SW480 (cell line): ENCODE results near the gene ELMO3.
A peak's percentile ranks its signal among the peaks of the same experiment; 100 is the strongest.

ENCODE experiments used
- DNase-seq: peaks from one replicate; pipeline ENCODE4 v3.0.0-alpha.2; 2016; ENCODE audit warnings: low spot score

The ELMO3 gene, protein sequence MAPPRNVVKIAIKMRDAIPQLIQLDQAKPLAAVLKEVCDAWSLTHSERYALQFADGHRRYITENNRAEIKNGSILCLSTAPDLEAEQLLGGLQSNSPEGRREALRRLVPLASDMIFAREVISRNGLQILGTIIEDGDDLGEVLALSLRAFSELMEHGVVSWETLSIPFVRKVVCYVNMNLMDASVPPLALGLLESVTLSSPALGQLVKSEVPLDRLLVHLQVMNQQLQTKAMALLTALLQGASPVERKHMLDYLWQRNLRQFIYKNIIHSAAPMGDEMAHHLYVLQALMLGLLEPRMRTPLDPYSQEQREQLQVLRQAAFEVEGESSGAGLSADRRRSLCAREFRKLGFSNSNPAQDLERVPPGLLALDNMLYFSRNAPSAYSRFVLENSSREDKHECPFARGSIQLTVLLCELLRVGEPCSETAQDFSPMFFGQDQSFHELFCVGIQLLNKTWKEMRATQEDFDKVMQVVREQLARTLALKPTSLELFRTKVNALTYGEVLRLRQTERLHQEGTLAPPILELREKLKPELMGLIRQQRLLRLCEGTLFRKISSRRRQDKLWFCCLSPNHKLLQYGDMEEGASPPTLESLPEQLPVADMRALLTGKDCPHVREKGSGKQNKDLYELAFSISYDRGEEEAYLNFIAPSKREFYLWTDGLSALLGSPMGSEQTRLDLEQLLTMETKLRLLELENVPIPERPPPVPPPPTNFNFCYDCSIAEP

DNA sequence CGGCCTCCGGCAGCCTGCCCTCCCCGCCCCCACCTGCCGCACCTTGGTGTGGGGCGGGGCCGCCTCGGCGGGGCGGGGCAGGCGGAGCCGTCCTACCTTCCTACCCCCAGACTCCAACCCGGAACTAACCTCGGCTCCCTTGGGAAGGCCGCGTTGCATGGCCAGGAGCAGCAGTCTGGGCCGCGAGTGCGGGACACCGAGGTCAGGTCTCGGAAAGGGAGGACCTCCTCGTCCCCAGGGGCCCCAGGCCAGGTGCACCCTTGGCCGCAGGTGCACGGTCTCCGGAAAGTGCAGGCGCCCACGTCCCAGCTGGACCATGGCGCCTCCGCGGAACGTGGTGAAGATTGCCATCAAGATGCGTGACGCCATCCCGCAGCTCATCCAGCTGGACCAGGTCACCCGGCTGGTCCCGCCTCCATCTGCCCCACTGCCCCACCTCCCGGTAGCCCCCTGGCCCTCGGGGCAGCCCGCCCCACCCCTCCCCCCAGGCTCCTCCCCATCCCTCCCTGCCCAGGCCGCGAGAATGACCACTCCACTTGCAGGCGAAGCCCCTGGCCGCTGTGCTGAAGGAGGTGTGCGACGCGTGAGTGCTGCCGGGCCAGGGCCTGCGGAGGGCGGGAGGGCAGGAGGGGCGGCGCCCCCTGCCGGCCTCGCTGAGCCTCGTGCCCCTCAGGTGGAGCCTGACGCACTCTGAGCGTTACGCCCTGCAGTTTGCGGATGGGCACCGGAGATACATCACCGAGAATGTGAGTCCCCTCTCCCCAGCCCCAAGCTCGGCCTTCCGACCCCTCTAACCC lies at the start of gene ELMO3:
TSS of gene ELMO3 (plus strand) at position 121 of the 797 bp plus-strand sequence. CDS start at position 317, 196 bp downstream.
- peak; percentile 69 for DNase-seq

DNA sequence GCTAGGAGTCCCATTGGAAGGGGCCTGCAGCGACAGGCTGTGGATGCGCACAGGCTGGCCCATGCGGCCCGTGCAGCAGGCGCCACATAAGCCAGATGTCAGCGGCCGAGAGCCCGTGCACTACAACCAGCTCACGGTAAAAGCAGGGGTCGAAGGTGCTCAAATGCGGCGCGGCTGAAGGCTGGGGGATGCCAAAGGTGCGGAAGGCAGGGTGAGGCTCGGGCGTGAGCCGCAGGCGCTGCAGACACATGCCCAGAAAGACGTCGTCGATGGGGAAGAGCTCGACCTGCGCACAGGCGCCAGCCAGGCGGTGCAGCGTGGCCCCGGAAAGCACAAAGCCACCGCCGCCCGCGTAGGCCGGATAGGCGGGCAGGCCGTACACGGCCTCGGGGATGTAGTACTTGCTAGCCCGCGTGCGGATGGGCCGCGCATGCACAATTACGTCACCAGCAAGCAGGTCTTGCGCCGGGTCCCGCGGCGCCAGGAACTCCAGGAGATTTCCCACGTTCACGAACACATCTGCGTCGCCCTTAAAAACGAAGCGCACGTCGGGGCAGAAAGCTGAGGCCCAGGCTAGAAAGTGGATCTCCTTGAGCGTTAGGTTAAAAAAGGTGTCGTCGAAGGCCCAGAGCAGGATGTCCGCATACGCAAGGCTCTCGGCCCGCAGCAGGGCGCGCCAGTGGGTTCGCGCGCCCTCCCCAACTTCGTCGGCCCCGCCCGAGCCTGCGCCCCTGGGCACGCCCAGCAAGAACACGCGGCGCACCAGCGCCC lies 49.5 kb upstream of the ELMO3 start:
- no peak for DNase-seq

DNA sequence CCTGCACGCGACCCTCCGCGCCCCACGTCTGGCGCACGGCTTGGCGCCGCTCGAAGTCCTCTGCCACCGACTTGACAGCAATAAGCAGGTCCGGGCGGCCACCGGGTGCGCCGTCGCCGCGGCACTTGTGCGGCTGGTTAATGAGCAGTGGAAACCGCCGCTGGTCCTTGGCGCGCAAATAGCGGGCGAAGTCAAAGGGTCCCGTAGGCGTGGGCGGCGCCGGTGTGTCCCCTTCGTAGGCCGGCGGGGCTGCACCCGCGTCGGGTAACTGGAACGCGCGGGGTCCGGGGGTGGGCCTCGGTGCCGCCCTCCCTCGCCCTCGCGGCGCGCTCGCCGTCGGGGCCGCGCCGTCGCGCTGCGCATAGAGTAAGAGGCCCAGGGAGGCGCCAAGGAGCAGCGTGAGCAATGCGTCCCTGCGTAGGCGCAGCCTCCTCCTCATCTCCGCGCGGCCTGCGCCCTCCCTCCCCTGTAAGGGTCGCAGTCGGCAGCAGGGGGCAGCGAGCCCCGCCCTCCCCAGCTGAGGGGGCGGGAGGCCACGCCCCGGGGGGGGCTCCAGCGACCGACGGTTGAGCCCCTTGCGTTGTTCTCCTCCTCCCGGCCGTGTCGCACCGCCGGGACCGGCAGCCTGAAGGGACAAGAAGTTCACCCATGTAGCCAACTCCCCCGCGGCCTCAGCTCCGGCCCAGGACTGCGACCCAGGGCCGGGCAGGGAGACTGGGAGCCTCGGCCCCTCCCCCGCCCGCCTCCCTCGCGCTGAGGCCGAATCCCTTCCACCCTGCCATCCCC lies 48.7 kb upstream of the ELMO3 start:
- peak; percentile 29 for DNase-seq

DNA sequence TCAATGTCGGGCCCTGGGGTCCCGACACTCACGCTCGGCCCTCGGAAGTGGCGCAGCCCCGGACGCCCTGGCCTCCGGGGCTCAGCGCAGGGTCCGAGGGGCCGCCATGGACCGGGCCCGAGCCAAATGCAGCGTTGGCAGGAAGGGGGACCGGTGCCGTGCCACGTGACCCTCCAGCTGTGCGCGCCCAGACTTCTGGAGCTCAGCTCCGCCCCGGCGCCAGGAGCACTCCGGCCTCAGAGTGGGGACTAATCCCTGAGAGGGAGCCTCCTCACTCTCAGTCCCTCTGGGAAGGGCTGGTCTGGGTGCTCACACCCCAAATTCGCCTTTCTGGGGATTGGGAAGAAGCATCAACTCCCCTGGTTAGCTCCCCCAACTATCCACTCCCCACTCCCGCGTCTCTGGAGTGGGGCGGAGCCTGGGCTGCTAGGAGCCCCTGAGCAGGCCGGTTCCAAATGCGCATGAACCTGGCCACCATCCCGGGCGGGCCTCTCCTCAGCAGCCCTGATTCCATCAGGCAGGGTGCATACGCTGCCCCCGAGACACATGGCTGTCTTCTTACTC lies 48.0 kb upstream of the ELMO3 start, which contains the start of gene B3GNT9:
TSS of gene B3GNT9 (minus strand) at position 166 of the 564 bp plus-strand sequence. CDS start 513 bp downstream, outside the sequence.
- peak; percentile 48 for DNase-seq

DNA sequence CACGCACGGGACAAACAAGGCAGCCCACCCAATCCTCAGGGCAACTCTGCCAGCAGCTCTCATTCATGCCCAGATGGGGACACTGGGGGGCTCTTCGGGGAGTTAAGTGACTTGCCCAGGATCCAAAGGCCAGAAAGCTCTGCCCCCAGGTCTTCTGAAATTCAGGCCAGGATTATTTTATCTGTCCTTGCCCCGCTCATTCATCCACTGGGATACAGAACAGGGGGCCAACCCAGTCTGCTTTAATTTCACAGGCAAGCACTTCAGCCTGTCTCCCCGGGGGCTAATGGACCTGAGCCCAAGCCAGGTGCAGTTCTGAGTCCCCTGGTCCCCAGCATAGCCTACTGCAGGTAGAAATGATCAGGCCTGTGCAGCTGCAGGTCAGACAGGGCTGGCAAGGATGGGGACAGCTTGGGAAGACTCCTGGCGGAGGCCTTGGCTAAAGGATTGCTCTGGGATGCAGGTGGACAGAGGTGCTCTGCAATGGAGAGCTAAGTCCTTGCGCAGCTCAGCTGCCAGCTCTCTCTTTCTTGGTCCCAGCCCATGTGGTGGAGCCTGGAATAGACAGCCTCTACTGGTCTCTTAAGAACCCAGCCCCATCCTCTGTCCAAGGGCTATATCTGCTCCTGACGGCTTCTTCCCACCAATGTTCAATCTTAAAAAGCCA lies 47.4 kb upstream of the ELMO3 start:
- DNase-seq = no peak

DNA sequence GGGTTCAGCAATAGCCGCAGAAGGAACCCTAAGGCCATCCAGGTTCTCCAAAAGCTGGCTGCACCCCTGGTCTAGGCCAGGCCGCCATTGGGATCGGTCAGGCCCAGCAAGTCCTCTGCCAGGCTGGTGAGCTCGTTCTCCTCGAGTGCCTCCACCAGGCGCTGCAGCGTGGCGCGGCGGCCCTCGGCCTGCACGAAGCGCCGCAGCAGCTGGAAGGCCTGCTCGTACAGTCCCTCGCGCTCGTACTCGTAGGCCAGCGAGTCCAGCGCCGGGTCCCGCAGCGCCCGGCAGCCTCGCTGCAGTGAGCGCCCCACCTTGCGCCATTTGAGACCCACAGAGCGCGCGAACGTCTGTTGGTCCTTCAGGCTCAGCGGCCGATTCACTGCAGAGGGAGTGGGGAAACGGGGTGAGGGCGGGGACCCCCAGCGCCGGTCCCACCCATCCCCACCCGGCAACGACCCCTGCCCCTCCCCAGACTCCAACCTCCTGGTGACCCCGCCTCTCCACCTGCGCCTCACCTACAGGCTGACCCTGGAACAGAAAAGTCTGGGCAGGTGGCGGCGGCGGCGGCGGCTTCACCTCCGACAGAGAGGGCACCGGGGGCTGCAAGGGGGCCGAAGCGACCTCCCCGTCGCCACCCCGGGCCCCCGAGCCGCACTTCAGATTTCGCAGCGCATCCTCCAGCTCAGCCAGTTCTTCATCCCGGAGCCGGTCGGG lies 44.2 kb upstream of the ELMO3 start:
- no peak for DNase-seq

DNA sequence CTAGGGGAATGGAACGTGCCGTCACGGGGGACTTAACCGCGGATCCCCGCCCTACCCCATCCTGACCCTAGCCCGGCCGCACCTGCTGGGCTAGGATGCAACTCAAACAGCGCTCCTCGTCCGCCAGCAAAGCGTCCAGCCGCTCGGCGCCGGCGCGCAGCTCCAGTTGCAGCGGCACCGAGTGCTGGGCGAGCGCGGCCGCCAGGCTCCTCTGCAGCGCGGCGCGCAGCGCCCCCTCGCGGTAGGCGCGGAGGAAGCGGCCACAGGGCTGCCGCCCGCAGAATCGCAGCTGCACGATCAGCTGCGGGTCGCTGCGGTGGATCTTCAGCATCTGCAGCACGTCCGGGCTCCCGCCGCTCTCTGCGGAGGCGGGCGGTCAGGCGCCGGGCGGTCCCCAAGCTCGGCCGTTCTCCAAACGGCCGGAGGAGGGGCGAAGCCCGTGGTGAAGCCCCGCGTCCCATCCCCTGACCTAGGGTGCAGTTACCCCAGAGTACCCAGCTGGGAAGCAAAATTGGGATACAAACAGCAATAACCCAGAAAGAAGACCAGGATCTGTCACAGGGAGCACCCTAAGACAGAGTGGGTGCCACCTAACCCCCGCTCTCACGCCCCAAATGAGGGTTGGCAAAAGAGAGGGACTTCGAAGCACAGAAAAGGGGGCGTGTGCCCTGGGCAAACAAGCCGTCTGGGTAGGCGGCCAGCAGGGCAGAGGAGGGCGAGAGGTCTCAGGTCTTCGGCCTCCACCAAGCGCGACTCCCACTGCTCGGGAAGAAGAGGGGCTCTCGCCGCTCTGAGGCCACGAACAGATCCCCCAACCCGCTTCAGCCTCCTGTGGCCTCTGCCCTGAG lies 43.4 kb upstream of the ELMO3 start:
- DNase-seq = peak; percentile 62

DNA sequence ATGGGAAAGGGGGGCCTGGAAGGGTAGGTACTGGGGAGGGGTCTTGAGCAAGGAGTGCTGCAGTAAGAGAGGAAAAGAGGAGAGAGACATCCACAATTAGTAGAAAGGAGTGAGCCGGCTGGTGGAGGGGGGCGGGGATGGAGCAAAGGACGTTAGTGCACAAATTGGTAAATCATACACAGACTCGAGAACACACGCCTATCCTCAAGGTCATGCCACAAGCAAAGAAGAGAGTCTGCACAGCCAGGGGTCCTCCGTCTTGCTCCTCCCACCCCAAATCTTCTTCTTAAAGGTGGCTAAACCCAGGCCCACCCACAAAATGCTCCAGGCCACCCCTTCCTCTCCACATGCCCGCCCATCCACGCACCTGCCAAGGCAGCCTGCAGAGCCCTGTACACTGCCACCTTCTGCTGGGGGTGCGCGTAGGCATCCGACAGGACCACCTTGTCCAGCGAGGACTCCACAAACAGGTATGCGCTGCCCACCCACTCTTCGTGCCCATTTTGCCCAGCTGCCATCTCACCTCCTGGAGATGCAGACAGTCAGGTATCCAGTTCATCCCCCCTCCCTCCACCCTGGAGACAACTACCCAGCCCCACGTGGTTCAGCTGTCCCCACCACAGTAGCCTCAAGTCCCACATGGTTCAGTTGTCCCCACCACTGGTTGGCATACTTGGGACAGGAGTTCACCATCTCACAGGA lies 42.6 kb upstream of the ELMO3 start:
- no peak for DNase-seq

DNA sequence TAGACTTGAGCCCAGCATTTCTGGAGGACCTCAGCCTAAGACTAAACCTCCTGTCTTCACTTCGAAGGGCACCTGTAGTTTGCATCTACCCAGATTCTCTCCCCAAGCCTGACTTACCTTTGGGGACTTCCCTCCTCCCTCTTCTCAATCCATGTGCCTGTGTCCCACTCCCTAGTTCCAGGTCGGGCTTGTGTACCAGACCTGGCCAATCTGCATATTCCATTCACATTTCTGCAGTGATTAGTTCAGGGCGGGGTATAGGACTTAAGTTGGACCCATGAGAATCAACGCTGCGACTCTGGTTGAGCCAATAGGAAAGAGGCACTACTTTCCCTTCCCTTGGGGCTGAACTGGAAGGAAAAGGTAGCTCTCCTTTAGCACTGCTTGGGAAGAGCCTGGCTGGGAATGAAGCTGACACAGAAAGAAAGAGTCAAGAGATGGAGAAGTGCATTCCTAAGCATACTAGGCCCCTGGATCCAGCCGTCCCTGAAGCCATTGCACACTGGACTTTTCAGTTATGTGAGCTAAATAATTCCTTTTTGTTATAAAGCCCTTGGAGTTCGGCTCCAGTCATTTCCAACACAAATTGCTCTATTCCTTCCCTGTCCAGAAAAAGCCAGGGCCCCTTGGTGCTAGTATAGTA lies 41.7 kb upstream of the ELMO3 start:
- DNase-seq = no peak

DNA sequence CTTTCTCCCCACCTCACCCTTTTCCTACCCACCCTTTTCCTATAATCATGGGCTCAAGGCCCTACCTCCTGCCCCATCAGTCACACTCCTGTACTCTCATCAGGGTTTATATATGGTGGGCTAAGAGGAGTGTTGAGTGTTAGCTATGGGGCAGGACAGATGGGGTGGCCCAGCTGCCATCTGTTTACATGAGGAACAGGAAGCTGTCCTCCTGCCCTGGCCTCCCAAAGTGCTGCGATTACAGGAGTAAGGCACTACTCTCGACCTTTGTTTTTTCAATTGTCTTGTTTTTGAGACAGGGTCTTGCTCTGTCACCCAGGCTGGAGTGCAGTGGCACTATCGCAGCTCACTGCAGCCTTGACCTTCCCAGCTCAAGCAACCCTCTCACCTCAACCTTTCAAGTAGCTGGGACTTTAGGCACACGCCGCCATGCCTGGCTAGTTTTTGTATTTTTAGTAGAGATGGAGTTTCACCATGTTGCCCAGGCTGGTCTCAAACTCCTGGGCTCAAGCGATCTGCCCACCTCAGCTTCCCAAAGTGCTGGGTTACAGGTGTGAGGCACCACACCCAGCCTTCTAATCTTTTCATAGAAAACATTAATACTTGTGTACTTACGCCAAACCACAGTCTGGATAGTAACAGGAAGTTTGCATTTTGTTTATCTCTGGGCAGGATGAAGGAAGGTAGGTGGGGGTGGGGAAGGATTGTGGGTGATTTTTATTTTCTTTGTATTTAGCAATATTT lies 40.9 kb upstream of the ELMO3 start:
- DNase-seq = no peak

DNA sequence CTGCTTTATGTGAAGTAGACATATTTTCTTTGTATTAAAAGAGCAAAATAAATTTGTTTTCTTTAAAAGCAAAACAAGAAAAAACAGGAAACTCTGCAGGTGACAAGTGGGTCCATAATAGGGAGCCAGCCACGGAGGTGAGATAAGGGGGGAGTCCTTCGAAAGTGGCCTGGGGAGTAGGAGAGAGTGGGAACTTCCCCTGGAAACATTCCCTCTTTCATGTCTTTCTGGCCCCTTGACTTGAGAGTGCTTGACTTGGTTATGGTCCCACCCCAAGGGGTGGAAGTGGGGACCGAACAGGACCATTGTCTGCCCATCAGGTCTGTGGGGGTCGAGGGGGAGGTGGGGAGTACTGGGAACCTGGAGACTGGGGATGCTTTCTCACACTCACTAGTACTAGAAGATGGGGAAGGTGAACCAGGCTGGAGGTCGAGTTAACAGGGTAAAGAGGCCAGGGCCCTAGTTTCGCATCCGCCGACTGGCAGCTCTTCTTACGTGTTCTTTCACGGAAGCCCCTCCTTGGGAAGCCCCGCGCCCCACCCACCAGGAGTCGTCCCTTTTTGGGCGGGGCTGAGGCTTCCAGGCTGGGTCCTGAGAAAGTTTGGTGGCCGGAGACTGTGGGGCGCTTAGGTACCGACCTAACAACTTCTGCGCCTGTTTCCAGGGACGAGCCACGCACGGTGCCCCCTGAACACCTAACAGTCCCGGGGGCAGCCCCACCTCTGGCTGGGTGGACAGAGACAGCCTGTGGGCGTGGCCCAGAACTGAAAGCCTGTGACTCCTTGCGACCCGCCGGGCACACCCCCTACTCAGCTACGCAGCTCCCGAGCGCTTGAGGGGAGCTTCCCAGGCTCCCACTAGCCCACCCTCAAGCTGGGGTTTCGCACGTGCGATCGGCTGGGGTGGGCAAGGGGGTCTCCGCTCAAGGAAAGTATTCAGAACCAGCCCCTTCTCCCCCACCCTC lies 40.0 kb upstream of the ELMO3 start:
- DNase-seq = peak; percentile 27

DNA sequence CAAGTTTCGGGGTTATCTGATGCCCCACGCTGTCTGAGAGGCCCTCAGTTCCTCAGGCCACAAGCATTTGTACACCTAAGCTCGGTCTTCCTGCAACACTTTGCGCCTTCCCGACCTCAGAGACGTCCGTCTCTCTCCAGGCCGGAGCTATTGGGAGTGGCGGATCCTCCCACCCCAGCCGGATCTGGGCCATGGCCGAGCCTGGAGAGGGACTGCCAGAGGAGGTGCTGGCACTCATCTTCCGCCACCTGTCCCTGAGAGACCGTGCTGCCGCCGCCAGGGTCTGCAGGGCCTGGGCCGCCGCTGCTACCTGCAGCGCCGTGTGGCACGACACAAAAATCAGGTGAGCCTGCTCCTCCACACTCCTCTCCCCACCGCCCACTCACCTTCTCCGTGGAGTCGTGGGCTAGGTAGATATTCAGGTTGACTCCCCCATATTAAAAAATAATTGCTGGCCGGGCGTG lies 37.3 kb upstream of the ELMO3 start:
- no peak for DNase-seq

DNA sequence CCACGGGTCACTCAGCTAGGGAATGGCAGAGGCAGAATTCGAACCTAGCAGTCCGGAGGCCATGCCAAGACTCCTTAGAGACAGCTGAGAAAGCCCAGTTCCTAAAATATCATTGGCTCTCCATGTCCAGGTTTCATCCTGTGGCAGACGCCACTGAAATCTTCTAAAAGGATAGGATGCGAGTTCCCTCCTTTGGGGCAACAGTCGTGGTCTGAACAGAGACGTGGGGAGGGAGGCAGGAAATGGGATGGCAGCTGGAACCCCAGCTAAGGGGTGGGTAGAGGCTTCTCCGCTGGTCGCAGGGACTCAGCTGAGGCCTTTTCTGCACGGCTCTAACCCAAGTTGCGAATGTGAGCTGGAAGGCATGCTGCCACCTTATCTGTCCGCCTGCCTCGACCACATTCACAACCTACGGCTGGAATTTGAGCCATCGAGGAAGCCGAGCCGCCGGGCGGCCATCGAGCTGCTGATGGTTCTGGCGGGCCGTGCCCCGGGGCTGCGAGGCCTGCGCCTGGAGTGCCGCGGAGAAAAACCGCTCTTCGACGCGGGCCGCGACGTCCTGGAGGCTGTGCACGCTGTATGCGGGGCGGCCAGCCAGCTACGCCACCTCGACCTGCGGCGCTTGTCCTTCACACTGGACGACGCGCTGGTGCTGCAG lies 36.3 kb upstream of the ELMO3 start:
- no peak for DNase-seq

DNA sequence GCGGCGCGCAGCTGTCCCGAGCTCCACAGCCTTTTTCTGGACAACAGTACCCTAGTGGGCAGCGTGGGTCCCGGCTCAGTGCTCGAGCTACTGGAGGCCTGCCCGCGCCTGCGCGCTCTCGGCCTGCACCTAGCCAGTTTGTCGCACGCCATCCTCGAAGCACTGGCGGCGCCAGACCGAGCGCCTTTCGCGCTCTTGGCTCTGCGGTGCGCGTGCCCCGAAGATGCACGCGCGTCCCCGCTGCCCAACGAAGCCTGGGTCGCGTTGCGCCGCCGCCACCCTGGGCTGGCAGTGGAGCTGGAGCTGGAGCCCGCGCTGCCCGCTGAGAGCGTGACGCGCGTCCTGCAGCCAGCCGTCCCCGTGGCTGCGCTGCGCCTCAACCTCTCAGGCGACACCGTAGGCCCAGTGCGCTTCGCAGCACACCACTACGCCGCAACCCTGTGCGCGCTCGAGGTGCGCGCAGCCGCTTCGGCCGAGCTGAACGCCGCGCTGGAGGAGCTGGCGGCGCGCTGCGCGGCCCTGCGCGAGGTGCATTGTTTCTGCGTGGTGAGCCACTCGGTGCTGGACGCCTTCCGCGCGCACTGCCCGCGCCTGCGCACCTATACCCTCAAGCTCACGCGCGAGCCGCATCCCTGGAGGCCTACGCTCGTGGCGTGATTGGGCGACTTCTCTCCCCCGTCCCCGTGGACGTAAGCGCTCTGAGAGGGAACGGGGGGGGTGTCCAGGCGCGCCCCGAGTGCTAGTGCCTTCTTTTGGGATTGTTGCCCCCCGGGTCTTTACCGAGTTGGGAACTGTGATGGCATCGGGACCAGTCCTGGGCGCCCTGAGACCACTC lies 35.5 kb upstream of the ELMO3 start:
- DNase-seq = no peak
